Endometrial microvascular endothelial cells (primary cell): ENCODE measurements around the gene FANCE. TPM values are rescaled to one million over a fixed set of nuclear protein-coding genes. Genes with fewer than 3 reads are reported as not detected.
"Not testable (repeated sequence)": the region's sequence is repeated elsewhere in the genome, so short reads cannot be mapped to it uniquely, and the experiment has no call there.

Source experiments
- in situ Hi-C: cut with HindIII; loops from 2 replicates; pipeline ENCODE4 v1.10.0; 2017; ENCODE audit warnings: low sequenced_read_pairs, low pct_unique_long_range_greater_than_20kb; ENCODE audit errors: inconsistent ontology term
- total RNA-seq: library from RNA; depleted of rRNA; stranded (reverse); fragments of >200 nt; gene quantifications from one replicate; pipeline ENCODE4 v1.2.3, GENCODE V29; 2015; ENCODE audit errors: inconsistent ontology term

The FANCE gene
- total RNA-seq, 1 donor from 2014 or later, result 10.6 TPM

DNA sequence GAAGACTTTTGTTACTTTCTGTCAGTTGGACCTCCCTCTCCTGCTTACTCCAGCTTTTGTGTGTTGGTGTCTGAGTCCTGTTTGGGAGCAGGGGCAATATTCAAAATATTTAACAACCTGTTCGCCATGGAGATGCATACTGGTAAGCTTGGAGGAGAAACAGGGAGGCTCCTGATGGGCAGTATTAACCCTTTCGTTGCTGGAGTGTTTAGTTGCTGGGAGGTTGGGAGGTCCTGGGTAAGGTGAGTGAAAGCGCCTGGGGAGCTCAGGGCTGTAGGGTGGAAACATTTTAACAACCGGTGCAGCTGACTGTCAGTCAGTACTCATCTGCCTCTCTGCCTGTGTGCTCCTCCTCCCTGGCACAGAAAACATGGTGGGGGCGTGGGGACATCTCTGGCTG is 56.4 kb downstream of the FANCE start:
- in situ Hi-C loops, result no loop called here

DNA sequence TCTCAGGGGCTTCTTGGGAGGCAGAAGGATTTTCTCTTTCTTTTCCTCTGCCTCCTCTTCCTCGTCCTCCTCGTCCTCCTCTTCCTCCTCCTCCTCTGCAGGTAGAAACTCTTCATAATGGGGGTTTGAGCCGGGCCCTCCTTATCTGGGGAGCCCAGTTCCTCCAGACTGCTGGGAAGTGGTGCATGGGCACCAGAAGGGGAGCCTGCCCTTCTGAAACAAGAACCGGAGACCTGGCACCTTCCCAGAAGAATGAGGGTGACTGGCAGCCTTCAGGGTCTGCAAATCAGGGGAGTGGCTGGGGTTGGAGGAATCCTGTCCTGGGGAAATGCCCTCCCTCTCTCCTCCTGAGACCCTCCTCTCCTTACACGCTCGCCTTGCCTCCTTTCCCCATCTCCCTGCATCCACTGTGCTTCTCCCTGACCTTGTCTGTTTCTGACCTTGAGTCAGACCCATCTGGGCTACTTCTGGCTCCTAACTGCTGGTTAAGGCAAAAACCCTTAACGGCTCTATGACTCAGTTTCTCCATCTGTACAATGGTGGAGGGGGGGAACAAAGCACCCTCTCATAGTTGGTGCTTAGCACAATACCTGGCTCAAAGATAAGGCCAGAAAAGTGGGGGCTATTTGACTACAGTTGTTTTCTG is 58.9 kb downstream of the FANCE start:
- in situ Hi-C loops, result no loop called here

DNA sequence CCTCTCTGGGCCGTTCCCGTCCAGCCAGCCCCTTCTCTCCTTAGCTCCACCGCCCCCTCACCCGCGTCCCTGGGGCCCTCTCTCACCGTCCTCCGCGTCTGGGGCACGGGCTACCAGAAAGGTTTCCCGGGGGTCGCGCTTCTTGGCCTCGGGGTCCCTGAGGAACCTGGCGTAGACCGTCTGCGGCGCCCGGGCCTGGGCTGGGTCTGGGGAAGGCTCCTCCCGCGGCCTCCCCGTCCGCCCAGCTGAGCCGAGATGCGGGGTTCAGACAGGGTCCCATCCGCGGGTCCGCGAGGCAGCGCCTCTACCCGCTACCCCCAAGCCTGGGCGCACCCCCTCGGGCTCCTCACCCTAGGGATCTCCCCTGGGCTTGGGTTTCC is 59.4 kb downstream of the FANCE start:
- in situ Hi-C loops, result no loop called here

DNA sequence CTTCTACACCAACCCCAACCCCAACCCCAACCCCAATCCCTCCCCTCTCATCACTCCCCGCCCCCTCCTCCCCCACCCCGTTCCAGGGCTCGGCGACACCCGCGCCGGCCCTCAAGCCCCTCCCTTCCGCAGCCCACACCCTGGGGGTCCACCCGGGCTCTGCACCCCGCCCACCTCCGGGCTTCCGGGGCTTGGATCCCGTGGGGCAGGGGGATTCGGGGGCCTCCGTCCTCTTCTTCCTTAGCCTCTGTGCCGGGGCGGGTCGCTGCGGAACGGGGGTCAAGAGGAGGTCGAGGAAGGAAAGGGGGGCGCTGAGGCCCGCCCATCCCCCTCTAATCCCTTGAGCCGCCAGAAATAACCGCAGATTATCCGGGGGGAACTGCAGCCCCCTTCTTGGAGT is 59.9 kb downstream of the FANCE start:
- in situ Hi-C loops, result no loop called here

DNA sequence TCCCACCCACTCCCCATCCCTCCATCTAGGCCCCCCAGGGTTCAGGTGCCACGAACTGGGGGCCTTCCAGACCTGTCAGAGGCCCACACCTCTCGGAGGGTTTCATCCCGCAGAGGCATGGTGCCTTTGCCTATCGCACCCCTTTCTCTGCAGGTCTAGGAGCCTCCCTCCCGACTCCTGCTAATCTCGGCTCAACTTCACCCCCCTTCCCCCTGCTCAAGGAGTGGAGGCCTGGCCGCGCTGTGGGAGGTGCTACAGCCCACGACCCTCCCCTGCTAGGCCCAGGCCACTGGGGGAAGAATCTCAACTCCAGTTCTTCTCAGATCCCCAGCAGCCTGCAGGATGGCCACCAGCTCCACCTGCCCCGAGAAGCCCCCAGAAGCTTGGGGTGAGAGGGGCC is 60.6 kb downstream of the FANCE start, which contains the start of gene TULP1:
TSS of gene TULP1 (minus strand) at position 157 of the 400 bp plus-strand sequence. CDS start at position 119, 38 bp downstream.
- in situ Hi-C loops, result no loop called here

DNA sequence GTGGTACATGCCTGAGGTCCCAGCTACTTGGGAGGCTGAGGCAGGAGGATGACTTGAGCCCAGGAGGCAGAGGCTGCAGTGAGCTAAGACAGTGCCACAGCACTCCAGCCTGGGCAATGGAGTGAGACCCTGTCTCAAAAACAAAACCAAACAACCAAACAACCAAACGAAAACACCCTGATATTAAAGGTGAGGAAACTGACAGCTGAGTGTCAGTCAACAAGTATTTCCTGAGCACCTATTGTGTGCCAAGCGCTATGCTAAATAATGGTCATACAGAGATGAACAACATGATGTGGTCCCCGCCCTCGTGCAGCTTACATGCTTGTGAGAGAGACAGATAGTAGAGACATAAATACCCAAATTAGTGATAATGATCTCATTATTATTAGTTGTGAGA is 62.4 kb downstream of the FANCE start:
- in situ Hi-C loops, result no loop called here

DNA sequence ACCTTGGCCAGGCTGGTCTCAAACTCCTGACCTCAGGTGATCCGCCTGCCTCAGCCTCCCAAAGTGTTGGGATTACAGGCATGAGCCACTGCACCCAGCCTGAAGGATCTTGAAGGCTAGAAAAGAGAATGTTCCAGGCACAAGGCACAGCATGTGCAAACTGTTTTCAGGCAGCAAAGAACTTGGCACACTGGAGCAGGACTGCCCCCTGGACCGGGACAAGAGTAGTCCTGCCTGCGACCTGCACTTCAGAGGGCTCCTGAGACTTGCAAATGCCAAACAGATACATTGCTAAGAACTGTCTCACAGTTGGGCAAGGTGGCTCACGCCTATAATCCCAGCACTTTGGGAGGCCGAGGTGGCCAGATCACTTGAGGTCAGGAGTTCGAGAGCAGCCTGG is 63.8 kb downstream of the FANCE start:
- in situ Hi-C loops, result not testable (repeated sequence)

Other genes with a start within 250 kb of the FANCE start
- 0.46 TPM for gene SCUBE3, start 238.4 kb upstream of the FANCE start, total RNA-seq
- gene ZNF76, start 192.6 kb upstream of the FANCE start, total RNA-seq, result 18.6 TPM
- gene DEF6, start 154.5 kb upstream of the FANCE start, total RNA-seq, result 1.6 TPM
- 9.1 TPM for gene PPARD, start 109.8 kb upstream of the FANCE start, total RNA-seq
- 1,136 TPM for gene RPL10A, start 16.1 kb downstream of the FANCE start, total RNA-seq
- 1.2 TPM for gene TEAD3, start 44.7 kb downstream of the FANCE start, total RNA-seq
- not detected for gene TULP1, start 60.6 kb downstream of the FANCE start, total RNA-seq
- 67.3 TPM for gene FKBP5, start 236.6 kb downstream of the FANCE start, total RNA-seq